Suppressor macrophage treated with lipopolysaccharide for 1 hour (primary cell): ENCODE results near the gene C3orf70.

Experiments used
- DNase-seq, 3 donors: peaks; one replicate each; pipeline ENCODE4 v3.0.0-alpha.2; 2020 to 2022

Gene C3orf70

DNA sequence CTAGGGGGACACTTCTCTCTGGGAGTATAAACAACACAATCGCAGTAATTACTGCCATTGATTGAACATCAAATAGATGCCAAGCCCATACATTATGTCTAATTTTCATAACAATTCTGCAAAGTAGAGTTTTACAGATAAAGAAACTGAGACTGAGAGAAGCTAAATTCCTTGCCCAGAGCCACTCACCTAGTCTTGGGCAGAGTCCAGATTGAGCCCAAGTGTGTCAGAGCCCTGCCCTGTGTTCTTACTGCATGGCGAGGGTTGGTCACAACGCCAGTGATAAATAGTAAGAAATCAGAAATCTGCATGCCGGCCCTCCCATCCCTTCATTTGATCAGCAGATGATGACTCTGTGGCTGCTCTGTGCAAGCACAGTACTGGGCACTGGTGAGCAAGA is 106.3 kb downstream of the C3orf70 start:
- DNase-seq = no peak

DNA sequence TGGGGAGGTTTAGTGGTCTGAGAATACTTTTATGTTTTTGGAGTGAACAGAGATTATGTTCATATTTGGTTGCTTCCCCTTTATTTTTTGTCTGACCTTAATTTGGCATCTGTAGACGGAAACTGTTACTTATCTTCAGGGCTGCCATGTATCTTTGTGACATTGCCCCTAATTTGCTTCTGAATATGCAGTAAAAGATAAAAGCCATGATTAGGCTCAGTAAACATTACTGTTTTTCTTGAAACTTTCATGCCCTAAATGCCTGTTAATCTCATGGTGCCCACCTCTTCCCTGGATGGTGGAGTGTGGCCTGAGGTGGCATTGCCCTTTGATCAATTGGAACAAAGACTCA is 106.7 kb downstream of the C3orf70 start:
- no peak for DNase-seq

GRCh38 chr3:185042312-185043050 is 110.4 kb downstream of the C3orf70 start:
- no peak for DNase-seq

GRCh38 chr3:185041540-185041939 is 111.3 kb downstream of the C3orf70 start:
- DNase-seq = no peak

DNA sequence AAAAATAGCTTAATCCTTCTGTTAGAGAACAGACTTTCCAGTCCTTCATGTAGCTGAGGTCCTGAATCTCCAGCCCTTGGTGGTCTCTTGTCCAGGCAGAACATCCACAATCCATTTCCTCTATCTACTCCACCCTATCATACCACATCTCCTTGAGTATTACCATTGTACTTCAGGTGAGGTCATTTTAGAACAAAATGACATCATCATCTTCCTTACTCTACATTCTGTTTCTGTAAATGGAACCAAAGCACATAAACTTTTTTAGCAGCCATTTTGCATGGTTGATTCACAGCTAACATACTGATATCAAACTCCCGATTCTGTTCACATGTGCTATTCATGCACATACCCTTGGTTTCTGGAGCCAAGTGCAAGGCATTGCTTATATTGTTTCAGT is 112.4 kb downstream of the C3orf70 start:
- no peak for DNase-seq

DNA sequence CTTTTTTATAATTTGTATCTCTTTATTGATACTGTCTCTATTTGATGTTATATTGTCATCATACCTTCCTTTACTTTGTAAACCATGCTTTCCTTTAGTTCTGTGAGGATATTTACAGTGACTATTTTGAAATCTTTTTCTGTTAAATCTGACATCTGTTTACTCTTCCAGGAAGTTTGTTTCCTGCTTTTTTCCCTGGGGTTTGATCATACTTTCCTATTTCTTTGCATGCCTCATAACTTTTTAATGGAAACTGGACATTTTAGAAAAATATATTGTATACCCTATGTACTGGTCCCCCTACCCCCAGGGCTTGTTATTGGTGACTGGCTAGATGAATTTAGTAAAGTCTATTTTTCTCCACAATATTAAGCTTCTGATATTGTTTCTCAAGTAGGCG is 115.1 kb downstream of the C3orf70 start:
- DNase-seq = no peak

DNA sequence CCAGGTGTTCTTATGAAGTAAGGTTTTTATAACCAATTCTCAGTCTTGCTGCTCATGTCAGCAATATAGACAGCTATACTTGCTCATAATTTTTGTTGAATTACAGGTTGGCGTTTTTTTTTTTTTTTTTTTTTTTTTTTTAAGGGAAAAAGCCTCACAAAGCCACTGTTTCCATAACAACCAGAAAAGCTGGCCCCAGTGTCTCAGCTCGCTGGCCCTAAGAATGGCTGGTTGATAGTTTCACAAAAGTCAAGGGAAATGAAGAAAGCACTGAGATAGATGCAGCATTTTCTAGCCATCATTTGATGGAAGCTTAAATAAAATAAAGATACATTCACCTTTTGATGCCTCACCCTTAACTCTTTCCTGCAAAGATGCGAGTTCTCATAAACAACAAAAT is 121.9 kb downstream of the C3orf70 start:
- no peak for DNase-seq

- no peak for DNase-seq
Observed at GRCh38 chr3:185030399-185030798, 122.5 kb downstream of the C3orf70 start.

GRCh38 chr3:185029086-185029485 is 123.8 kb downstream of the C3orf70 start:
- DNase-seq = no peak

- DNase-seq = no peak
Observed at GRCh38 chr3:185028121-185028520, 124.7 kb downstream of the C3orf70 start.
